NT2/D1 (cell line): ENCODE results near the gene HOXB4.

Experiments used
- DNase-seq: peaks from one replicate; pipeline ENCODE4 v3.0.0-alpha.2; 2011; ENCODE audit warnings: low read depth, low spot score
- H3K27me3 ChIP-seq: 2 replicates; pipeline ENCODE4 v1.6.0; 2011; ENCODE audit warnings: mild to moderate bottlenecking; ENCODE audit not compliant: insufficient read length, insufficient read depth
- H3K36me3 ChIP-seq: 2 replicates; pipeline ENCODE4 v1.6.1; 2011; ENCODE audit warnings: mild to moderate bottlenecking, low read length, mixed read lengths; ENCODE audit not compliant: insufficient read depth, insufficient read length
- H3K4me1 ChIP-seq: 2 replicates; pipeline ENCODE4 v1.5.1; 2011; ENCODE audit not compliant: insufficient read depth, insufficient read length
- H3K4me3 ChIP-seq: 2 replicates; pipeline ENCODE4 v1.5.1; 2011; ENCODE audit warnings: low read depth; ENCODE audit not compliant: insufficient read length
- H3K9ac ChIP-seq: 2 replicates; pipeline ENCODE4 v1.6.0; 2011; ENCODE audit warnings: low read depth; ENCODE audit not compliant: insufficient read length
- H3K9me3 ChIP-seq: 2 replicates; pipeline ENCODE4 v1.5.1; 2011; ENCODE audit warnings: mild to moderate bottlenecking, low read length; ENCODE audit not compliant: insufficient read depth
- SUZ12 ChIP-seq: IDR thresholded peaks from 2 replicates; pipeline ENCODE4 v1.6.1; 2011; ENCODE audit not compliant: insufficient read length, insufficient read depth; ENCODE audit errors: extremely low read depth
- YY1 ChIP-seq: IDR thresholded peaks from 2 replicates; pipeline ENCODE4 v1.6.1; 2011; ENCODE audit not compliant: insufficient read length, insufficient read depth
- ZNF274 ChIP-seq: IDR thresholded peaks from 2 replicates; pipeline ENCODE4 v1.6.1; 2011; ENCODE audit warnings: mild to moderate bottlenecking, low read depth, low read length

The HOXB4 gene

DNA sequence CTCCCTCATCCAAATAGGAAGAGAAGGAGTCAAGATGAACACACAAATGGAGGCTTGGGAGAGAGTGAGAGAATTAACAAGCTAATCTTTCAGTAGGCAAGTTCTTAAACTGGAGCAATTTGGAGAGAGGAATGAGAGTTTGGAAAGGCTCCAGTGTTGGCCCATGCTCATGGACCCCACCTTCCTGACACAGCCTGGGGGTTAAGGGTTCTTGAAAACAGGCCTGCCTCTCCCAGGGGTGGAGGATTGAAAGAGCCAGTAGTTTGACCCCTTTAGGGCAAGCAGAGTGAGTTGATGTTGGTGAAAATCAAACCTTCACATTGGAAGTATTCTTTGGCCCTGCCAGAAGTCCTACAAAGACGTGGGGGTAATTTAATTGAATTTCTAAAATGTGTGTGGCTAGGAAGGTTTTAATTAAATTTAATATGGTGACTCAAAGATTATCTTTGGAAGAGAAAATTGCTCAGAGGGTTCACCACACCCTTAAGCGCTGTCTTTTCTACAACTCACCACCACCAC lies 6.1 kb upstream of the HOXB4 start:
- H3K9ac ChIP-seq: no peak overlapping the region
- H3K36me3 ChIP-seq: no peaks in the 10 kb centered on the region
- no peak for TF ChIP-seq ZNF274
- no peak for TF ChIP-seq SUZ12
- no peak for TF ChIP-seq YY1
- DNase-seq: no peak
- peaks cover 100% of the 10 kb centered on the region for H3K27me3 ChIP-seq
- H3K4me3 ChIP-seq: no peak overlapping the region
- no peaks in the 10 kb centered on the region for H3K9me3 ChIP-seq
- peaks cover 4% of the 10 kb centered on the region for H3K4me1 ChIP-seq

DNA sequence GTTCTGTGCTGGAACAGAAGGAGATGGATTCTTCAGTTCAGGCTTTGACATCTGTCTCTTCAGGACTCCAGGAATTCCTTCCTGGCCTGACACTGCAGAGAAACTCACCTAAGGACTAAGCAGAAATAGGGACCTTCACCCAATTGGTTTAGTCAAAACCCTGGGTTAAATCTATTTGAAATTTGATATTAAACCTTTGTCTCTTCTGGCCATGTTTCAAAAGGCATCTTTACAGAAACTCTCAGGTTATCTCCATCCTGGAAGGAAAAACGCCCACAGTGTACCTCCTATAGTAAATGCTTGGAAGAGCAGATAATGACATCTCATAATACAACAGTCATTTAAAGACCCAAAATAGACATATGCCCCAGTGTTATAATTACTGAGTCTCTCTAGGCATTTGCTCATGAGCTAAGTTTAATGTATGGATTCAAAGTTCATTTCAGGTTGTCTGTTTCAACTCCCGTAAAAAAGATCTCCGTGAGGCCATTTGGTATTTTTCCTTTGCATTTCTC lies 5.6 kb upstream of the HOXB4 start:
- no peak overlapping the region for H3K9ac ChIP-seq
- no peak for DNase-seq
- no peaks in the 10 kb centered on the region for H3K36me3 ChIP-seq
- H3K27me3 ChIP-seq: peaks cover 100% of the 10 kb centered on the region
- TF ChIP-seq YY1 (no peak), SUZ12 (no peak), ZNF274 (no peak)
- H3K4me3 ChIP-seq: no peak overlapping the region
- no peaks in the 10 kb centered on the region for H3K9me3 ChIP-seq
- peaks cover 4% of the 10 kb centered on the region for H3K4me1 ChIP-seq

DNA sequence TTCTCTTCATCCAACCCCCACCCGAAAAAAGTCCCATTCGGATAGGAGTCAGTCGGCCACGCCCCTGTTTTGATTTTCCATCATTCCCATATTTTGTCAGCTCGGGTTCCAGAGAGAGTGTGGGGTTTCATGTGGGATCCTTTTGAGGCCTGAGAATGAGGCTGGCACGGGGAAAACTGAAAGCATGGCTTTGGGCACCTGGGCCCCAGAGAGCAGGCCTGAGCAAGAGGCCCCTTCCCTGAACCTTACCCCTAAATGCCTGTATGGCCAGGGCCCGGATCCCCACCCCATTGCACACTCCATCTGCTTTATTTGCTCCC lies 4.6 kb upstream of the HOXB4 start:
- TF ChIP-seq ZNF274 (no peak), YY1 (no peak), SUZ12 (no peak)
- DNase-seq: no peak
- H3K4me1 ChIP-seq: peaks cover 4% of the 10 kb centered on the region
- H3K36me3 ChIP-seq: no peaks in the 10 kb centered on the region
- H3K9me3 ChIP-seq: no peaks in the 10 kb centered on the region
- peaks cover 98% of the 10 kb centered on the region for H3K27me3 ChIP-seq
- no peak overlapping the region for H3K4me3 ChIP-seq
- H3K9ac ChIP-seq: no peak overlapping the region

GRCh38 chr17:48579760-48580554 lies 1.8 kb upstream of the HOXB4 start:
- Histone ChIP-seq H3K36me3 (no peaks in the 10 kb centered on the region), H3K4me3 (no peak overlapping the region), H3K27me3 (peaks cover 98% of the 10 kb centered on the region), H3K4me1 (peaks cover 5% of the 10 kb centered on the region), H3K9me3 (no peaks in the 10 kb centered on the region), H3K9ac (no peak overlapping the region)
- DNase-seq: no peak
- TF ChIP-seq YY1 (no peak), ZNF274 (no peak), SUZ12 (no peak)

DNA sequence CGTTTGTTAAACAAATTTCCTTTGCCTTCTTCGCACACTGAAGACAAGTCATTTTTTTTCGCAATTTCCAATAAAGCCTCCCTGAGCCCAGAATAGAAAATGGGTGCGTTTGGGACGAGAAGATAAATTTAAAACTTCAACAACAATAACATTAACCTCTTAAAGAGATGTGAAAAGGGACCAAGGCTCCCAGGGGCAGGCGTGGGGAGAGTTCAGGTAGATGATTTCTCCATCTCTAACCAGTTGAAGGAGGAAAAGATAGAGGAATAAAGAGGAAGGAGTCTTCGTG lies 1.3 kb upstream of the HOXB4 start:
- H3K4me1 ChIP-seq: peaks cover 5% of the 10 kb centered on the region
- TF ChIP-seq ZNF274: no peak
- no peak for TF ChIP-seq SUZ12
- no peak for TF ChIP-seq YY1
- no peak overlapping the region for H3K4me3 ChIP-seq
- no peak for DNase-seq
- peaks cover 98% of the 10 kb centered on the region for H3K27me3 ChIP-seq
- no peak overlapping the region for H3K9ac ChIP-seq
- H3K9me3 ChIP-seq: no peaks in the 10 kb centered on the region
- no peaks in the 10 kb centered on the region for H3K36me3 ChIP-seq

DNA sequence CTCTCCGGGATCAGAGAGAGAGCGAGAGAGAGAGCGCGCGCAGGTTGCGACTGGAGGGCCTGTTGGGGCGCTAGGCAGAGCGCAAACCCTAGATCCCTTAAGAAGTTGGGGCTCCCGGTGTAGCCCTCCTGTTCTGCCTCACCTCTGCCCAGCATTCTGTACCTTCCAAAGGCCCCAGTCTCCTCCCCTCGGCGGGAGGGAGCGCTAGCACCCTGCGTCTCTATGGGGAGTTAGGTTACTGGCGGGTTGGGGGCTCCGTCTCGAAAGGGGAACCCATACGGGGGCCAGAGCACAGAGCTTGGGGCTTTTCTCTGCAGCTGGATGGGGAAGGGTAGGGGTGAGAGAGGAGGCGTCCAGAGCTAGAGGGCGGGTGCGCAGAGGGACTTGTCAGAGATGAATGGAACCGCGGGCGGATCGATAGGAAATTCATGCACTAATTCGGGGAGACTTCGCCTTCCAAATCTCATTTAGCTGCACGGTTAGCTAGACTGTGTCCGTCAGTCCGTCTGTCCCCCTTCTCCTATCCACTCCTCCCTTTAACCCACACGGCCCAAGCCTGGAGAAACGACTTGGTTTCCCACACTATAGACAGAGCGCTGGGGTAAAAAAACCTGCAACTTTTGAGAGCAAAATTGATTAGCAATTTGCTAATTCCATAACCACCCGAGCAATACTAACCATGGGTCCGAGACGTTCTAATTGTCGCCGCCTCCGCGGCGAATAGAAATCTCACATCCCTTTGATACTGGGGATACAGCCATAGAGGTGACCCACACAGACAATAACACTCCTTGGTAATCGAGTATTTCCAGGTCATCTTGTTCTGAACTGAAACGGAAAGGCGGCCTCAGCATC lies 693 bp upstream of the HOXB4 start:
- peak overlapping the region; percentile 57 for H3K9ac ChIP-seq

DNA sequence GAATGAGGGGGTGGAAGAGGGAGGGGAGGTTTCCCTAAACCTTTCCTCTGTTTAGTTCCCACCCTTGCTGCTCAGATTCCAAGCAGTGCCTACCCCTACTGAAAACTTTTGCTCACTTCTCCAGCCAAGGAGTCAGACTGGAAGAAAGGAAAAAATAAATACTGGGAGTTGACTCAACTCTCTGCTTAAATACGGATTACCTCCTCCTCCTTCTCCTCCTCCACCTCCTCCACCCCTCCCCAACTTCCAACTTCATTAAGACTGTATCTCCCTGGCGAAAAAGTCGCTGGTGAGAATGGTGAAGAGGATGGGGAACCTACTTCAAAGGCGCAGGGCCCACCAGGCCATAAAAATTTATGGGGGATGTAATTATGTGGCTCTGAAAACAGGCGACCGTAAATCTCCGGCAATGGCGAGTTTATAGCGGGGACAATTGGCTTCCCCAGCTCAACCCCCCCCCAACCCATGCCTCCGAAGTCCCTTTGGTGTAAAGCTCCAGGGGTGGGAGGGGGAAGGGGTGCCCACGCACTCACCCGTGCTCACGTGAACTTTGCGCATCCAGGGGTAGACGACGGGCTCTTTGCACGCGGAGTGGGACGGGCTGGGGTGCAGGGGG lies 712 bp downstream of the HOXB4 start:
- no peaks in the 10 kb centered on the region for H3K36me3 ChIP-seq
- TF ChIP-seq ZNF274: no peak
- TF ChIP-seq YY1: no peak
- peak; percentile 20 for TF ChIP-seq SUZ12
- no peak for DNase-seq
- H3K9me3 ChIP-seq: no peaks in the 10 kb centered on the region
- H3K4me3 ChIP-seq: no peak overlapping the region
- no peak overlapping the region for H3K9ac ChIP-seq
- peaks cover 5% of the 10 kb centered on the region for H3K4me1 ChIP-seq
- peaks cover 98% of the 10 kb centered on the region for H3K27me3 ChIP-seq

More for the DNA sequence above, 693 bp upstream of the HOXB4 start:
- H3K9me3 ChIP-seq: no peaks in the 10 kb centered on the region
- H3K4me1 ChIP-seq: peaks cover 5% of the 10 kb centered on the region
- TF ChIP-seq SUZ12: peak; percentile 91
- no peak for TF ChIP-seq ZNF274
- TF ChIP-seq YY1: no peak
- no peak overlapping the region for H3K4me3 ChIP-seq
- DNase-seq: no peak
- H3K36me3 ChIP-seq: no peaks in the 10 kb centered on the region
- peaks cover 98% of the 10 kb centered on the region for H3K27me3 ChIP-seq
